ENCODE results near the gene MATN1.

The MATN1 gene

DNA sequence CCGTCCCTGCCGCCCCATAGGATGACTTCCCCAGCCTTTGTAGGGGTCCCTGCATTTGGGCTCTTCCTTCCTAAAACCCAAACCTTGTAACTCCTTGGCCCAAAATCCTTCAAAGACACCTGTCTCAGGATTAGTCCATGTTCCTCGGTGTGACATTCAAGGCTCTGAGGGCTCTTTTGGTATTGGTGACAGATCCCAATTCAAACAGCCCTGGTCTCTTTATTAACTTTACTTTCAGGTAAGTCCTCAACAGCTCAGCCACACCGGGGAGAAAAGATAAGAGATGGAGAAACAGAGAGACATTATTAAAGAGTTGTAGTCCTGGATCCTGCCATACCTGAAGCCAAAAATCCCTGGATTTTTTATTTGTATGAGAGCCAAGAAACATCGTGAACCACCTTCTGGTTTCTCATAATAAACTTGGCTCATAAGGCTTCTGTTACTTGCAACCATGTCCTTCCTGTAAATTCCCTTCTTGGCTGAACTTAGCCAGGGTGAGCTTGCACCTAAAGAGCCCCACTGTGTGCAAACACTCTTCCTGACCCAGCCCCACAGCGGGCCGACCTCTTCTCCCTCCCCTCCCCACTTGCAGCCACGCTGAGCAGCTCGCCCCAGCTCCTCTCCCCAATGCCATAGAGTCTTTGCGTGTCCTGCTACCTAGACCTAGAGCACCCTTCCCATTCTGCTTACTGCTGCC is 7.9 kb upstream of the MATN1 start:
- DNase-seq: no peak

DNA sequence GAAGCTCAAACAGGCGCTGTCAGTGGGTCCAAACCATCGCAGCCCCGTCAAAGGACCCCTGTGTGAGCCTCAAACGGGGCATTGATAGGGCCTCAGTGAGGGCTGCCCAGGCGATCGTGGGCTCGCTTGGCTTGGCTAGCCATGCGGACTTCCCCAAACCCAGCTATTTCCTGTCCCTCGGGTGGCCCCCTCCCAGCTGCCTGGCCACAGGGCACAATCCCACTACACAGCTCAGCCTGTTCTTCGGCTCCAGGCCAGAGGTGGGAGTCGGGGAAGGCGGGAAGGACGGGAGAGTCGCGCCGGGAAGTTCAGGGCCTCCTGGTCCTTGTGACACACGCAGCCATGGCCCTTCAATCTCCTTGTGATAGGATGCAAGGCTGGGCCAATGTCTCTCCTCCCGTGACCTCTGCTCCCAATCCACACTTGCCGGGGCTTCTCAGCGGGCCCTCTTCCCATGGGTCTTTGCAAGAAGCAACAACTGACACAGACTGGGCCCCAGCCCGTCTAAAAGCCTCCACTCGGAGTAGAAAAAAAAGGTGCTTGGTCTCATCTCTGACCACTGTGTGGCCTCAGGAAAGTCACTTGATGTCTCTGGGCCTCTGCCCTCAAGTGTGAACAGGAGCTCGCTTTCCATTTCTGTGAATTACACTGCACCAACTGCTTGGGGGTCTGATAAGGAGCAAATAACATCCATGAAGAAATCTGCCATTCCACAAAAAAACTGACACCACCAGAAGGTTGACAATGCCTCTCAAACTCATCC is 7.1 kb upstream of the MATN1 start:
- no peak for DNase-seq

DNA sequence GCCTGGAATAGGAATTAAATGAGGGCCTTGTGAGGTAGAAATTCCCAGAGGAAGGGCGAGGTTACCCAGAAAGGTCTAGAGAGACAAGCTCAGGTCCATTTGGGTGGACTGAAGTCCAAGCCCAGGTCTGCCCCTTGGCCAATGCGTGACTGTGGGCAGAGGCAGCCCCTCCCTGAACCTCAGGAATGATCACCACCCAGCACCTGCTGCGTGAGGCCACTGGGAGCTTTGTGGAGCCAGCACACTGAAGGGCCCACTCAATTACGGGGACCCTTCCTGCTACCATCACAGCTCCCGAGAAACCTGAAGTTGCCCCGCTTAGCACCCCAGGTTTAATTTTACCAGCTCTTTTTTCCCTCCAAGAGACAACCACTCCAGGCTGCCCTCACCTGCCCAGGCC is 6.5 kb upstream of the MATN1 start:
- DNase-seq: no peak

DNA sequence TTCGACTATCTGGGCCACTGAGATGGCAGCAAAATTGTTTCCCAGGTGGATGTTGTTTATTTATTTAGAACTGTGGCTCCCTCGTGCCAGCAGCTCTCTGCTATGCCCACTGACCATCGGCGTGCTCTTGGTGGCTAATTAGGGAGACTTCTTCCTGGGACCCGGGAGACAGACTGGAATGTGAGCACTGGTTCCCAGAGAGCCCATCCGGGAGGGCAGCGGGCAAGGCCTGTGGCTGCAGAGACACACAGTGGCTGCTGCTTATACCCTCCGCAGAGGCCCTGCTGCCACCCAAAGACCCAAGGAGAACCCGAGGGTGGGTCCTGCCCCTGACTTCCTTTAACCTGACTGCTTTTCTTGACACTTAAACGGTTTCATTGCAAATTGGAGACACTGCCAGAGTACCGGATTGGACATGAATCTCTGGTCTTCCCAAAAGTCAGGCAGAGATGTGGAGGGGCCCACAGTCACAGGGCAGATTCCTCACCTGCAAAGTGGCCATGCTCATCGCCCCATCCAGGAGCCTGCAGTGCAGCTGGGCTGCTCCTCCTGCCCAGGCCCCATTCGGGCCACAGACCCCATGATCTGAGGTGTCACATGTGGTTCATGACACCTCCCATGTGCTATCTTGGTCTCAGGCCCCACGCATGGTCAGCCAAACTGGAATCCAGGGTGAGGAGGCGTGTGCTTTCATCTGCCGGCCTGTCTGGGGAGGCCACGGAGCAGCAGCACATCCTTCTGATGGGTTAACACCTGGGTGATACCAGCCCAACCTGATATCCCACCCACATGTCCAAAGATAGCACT is 5.7 kb upstream of the MATN1 start:
- DNase-seq: no peak

DNA sequence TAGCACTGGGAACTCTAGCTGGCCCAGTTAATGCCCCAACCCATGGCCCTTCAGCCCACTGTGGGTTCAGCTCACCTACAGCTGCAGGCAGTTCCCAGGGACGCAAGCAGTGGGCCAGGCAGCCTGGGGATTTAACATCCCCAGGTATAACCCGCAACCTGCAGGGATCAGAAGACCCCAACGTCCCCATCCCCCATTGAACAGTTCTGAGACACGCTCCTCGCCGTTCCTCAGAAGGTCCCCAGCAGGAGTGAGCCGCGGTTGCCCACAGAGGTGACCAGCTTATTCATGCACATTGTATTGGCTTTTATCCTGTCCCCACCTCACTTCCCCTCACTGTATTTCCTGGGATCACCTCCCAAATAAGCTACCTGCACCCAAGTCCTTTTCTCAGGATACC is 5.0 kb upstream of the MATN1 start:
- no peak for DNase-seq

DNA sequence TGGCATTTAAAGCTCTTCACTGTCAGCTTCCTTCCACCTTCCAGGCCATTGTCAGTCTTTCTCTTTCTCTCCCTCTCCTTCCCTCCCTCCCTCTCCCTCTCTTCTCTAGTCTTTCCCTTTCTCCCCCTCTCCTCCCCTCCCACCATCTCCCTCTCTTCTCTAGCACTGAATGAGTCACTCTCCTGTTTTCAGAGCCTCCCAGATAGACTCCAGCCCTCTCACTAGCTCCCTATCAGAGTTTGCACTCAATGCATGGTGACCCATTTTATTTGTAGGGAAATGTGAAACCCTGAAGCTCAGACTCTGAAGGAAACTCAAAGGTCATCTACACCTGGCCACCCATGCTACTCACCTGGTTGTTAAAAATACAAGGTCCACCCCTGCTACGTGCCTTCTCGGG is 4.4 kb upstream of the MATN1 start:
- peak; percentile 59 for DNase-seq

DNA sequence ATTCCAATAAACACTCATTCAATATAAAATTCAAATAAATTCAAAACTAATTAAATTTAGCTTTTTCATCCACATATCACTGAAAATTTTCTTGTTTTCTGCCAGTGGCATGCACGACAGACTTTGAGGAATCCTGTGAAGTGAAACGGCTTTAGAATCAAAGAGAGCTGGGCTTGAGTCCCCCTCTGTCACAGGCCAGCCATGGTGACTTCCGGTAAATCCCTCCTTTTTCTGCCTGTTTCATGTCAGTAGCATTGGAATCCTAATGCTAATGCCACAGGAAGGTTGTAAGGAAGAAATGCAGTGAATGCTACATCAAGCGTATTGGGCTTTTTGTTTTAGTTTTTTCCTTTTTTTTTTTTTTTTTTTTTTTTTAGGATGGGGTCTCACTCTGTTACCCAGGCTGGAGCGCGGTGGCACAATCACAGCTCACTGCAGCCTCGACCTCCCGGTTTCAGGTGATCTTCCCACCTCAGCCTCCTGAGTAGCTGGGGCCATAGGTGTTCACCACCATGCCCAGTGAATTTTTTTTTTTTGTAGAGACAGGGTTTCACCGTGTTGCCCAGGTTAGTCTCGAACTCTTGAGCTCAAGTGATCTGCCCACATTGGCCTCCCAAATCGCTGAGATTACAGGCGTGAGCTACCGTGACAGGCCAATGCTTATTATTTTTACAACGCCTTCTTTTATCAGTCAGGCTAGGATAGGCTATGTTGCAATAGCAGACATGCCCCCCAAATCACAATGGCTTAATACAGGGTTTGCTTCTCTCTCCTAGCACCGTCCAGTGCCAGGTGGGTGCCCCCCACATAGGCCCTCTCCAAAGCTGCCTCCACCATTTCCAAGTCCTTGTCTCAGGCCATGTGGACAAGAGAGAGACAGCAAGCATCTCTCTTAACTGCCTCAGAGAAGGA is 3.6 kb upstream of the MATN1 start:
- DNase-seq: no peak

DNA sequence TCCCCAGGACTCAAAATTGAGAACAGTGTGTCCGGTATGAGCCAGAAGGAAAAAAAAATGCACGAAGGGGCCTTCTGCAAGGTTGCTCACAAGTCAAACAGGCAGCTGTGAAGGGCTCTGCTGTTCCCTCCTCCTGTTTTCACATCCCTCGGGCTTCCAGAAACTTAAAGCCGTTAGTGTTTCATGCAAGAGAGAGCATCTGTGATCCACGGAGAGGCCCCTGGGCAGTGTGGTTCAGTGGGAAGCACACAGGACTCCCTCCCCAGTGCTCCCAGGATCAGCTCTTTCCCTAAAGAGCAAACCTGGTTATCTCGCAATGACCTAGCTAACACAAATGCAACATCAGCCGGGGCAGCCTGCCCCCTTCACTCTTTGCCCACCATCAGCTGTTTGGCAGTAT is 2.9 kb upstream of the MATN1 start:
- no peak for DNase-seq

DNA sequence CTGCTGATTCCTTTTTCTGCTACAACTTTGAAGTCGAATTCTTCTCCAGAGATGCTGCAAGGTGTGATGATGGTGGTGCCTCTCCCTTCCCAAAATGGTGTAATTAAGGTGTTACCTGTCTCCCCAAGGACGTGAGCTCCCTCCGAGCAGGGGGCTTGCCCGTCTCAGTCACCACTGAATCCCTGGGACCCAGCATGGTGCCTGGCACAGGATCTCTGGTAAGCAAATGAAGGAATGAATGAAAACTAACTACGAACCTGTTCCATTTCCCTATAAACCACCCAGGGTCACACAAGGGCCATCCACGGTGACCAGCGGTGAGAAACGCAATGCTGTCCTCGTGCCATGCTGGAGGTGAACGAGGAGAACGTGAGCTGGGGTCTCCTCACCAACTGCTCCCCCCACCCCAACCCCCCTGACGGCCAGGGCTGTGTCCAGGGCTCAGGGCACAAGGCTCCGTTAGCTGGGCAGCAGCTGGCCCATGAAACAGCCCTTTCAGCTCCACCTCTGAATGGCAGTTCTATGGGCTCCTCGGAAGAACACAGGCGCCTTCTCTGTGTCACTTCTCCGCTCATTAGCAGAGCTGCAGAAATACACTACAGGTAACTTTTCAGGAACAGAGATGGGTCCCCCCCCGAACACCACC is 2.2 kb upstream of the MATN1 start:
- DNase-seq: no peak

DNA sequence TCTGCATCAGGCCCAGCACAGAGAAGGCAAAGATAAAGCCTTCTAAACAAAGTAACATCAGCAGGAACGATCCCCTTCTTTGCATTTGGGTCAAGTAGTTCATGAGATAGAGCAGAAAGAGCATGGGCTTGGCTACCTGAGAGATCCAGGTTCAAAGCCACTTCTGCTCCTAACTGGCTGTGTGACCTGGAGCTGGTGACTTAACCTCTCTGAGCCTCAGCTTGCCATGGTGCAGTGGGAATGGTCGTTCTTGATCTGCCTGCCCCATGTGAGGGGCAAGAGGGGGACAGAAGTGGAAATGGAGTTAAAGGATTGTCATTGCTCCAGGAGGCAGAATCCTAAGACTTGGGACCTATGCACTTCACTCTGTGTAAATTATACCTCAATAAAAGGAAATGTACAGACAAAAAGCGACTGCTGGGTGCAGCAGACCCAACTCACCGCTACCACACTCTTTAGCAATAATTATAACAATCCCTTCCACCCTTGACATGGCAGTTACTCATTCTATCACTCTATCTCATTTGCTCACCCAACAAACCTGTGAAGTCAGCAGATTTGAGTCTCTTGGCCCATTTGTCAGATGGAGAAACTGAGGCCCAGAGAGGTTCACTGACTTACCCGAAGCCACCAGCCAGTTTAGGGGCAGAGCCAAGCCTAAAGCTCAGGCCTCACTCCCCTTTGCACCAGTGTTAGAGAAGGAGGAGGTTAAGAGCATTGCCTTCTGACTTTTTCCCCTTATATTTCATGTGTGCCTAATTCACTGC is 1.5 kb upstream of the MATN1 start:
- no peak for DNase-seq

DNA sequence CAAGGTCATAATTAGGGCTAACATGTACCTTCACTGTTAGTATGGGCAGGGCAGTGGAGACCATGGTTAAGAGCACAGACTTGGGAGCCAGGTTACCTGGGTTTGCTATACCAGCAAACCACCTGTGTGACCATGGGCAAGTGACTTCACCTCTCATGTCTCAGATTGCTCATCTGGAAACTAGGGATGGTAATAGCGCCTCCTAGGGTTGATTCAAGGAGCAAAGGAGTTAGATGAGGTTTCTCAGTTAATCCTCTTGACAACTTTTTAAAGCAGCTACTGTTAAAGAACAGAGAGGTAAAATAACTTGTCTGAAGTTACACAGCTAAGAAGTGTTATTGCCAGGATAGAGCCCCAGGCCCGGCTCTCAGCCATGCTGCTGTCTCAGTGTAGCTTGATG is 790 bp upstream of the MATN1 start:
- DNase-seq: no peak

DNA sequence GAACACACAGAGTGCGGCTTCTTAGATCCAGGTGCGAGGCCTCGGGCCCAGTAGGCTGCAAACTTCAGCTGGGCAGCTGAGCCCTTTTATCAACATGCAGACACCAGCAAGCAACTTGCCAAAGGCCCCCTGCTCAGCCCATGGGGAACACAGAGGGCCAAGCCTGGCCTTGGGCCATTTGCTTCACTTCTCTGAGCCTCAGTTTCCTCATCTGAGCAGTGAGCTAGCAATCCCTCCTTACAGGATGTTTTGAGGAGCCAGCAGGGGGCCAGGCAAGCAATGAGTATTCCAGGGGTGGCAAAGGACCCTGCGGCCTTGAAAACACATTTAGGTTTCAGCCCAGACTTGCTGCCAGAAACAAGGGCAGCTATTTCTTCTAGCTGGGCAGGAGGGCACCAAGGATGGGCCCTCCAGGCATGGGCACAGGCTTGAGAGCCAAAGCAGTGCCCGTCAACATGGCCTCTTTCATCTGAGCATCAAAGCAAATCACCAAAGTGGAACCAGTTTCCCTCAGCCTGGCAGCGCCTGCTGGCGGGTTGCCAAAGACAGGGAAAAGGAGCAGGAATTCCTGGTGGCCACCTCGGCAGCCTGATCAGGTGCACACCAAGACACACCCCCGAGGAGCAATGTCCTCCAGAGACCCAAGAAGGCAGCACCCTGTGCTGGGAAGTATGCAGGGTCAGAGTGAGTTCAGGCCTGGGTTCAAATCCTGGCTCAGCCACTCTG is 1.4 kb downstream of the MATN1 start:
- no peak for DNase-seq

DNA sequence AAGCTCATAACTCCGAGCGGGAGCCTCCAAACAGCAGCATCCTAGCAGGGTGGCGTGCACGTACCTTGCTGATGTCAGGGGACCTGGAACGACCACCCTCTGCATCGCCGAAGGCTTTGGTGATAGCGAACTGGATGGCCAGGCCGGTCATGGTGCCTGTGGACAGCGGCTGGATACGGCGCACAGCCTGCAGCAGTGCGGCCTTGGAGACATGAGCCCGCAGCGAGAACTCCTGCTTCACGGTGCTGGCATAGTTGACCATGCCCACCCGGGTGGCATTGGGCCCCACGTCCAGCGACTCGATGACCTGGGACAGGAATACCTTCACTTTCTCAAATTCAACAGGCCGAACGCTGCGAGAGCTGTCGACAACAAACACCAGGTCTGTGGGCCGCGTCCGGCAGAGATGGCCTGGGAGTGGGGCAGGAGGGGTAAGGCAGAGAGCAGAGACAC is 2.0 kb downstream of the MATN1 start:
- no peak for DNase-seq

DNA sequence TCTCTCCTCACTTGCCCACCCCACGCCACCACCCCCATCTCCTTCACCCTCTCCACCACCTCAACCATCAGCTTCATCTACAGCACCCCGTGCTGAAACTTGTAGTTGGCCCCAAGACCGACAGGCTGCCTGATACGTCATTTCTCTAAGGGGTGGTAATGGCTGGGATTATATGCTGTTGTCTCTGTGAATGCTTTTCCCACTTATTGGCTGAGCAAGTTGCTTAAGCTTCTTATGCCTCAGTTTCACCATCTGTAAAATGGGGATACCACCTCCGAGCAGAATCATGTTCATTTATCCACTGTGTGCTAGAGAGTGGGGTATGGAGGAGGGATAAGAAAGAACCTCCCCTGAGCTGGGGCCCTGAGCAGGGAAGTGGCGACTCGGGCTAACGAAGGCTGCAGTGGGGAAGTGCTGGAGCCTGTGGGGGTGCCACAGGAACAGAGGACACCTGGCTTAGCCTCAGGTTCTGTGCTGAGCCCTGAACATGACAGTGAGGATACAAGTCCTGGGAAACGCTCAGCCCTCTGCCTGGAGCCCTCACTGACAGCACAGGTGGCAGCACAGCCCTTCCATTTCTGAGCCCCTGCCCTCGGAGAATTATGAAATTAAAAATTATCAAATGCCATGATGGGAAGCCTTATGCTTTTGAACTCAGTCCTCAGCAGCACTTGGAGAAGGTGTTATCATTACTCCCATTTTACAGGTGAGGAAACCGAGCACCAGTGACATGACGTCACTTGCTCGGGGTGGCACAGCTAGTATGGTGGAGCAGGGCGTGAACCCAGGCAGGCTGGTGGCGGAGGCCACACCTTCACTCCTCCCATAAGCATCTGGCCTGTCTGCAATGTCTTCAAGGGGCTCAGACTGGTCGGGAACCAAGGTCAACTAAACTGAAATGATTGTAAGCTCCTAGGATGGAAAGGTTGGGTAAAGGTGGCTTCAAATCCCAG is 2.8 kb downstream of the MATN1 start:
- no peak for DNase-seq

DNA sequence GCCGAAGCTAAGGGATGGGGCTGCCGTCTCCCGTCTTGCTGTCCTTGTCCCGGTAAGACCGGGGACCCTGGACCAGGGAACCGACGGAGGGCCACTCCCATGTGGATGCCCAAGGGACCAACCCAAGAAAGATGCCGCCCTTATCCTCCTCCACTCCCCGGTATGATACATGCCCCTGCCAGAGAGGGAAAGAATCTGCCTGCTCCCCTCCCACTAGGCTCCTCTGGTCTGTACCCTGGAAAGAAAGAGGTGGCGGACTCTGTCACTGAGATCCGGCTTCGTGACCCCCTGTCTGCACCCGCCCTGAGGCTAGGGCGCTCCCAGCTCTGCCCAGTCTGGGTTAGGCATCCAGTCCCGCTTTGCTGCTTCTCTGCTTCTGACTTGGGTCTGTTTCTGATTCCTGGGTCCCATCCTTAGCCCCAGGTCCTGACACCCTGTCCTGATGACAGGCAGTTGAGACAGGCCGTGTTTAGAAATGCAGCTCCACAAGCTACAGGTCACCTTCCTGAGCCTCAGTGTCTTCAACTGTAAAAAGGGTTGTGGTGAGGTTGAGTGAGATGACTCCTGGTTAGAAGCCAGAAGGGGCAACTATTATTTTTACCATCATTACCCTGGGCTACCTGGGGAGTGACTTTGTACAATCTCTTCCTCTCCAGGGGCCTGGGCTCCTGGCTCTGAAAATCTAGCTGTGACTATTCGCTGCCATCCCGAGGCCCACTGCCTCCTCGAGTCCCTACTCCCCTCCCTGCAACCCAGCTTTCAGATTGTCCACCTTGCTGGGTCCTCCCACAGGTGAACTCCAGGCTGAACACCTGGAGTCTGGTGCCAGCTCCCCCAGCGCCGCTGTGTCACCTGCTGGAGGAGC is 3.7 kb downstream of the MATN1 start:
- DNase-seq: no peak

DNA sequence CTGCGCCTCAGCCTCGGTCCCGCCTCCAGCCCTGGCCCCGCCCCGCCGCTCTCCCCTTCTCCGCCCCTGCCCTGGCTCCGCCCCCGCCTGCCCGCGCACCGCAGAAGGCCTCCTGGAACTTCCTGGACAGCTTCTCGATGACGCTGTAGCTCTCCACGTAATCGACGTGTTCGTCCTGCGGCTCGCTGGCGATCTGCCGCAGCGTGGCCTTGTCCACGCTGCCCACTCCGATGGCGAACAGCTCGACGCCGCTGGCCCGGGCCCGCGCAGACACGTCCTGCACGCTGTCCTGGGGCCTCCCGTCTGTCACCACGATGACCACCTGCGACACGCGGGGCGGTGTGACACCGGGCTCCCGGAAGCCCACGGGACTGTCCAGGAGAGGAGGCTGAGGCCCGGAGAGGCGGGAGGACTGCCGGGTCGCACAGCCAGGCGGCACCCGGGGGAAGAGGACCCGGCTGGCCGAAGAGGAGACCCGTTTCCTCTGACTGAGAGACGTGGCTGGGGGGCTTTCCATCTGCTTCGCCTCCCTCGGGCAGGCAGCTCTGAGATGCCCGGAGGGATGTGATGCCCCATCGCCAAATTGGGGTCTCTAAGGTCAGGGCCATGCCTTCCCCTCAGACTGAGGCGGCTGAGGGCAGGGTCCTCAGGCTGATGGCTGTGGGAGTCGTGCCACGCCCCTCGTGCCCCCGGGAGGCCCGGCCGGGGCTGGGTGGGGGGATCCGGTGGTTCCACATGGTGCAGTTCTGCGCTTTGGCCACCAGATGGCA is 4.6 kb downstream of the MATN1 start:
- peak; percentile 98 for DNase-seq

DNA sequence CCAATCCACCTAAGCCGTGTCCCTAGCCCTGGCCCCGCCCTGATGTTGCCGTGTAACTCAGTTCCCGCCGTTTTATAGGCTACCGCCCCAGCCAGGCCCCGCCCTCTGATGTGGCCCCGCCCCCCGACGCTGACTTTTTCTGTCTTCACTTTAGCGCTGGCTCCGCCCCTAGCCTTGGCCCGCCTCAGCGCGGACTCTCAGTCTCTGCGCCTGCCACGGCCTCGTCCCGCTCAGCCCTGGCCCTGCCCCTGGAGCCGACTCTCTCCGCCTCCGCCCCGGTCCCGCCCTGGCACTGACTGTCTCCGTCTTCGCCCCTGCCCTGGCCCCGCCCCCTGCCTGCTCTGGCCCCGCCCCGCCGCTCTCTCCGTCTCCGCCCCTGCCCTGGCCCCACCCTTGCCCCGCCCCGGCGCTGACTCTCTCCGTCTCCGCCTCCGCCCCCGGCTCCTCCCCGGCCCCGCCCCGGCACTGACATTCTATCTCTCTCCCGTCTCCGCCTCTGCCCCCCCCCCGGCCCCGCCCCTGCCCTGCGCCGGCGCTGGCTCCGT is 5.2 kb downstream of the MATN1 start:
- DNase-seq: peak; percentile 98
